GF-D8 (cell line): ENCODE measurements around the gene GDF10.

Experiments used
- DNase-seq: peaks from one replicate; lab custom pipeline; 2025; lab: John Stamatoyannopoulos, UW

GDF10 gene

DNA sequence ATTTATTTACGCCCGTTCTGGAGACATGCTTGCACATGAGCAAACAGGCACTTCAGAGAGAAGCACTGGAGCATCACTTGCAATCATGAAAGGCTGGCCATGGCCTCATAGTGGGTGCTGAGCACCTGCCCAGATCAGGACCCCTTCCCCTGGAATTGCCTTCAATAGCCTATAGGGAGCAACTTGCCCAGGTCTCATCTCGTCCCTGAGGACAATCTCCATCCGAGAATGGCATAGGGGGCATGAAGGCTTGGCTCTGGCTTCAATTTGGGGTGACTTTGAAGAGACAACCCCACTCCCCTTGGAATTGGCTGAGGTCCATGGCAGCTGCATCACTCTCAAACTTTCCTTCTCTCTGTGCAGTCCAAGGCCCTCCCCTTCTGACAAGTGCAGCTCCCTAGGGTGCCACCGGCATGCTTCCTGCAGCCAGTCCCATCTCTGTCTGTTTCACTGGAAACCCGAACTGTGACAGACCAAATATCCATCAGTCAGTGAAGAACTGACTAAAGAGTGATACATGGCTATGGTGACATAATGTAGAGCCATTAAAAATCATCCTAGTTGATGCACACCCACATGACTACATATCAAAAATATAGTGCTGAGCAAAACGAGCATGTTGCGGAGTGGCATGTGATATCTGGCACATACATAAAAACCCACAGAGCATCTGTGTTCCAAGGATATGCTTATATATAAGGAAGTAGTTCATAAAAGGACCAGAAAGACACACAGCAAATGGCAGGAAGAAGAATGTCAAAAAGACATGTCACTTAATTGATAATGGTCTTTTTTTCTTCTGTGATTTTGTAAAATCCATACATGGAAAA lies 34.7 kb downstream of the GDF10 start:
- no peak for DNase-seq

- no peak for DNase-seq
These were observed 35.9 kb downstream of the GDF10 start for GRCh38 chr10:47335906-47336305.

- no peak for DNase-seq
These were observed 36.6 kb downstream of the GDF10 start for GRCh38 chr10:47336387-47337134.

DNA sequence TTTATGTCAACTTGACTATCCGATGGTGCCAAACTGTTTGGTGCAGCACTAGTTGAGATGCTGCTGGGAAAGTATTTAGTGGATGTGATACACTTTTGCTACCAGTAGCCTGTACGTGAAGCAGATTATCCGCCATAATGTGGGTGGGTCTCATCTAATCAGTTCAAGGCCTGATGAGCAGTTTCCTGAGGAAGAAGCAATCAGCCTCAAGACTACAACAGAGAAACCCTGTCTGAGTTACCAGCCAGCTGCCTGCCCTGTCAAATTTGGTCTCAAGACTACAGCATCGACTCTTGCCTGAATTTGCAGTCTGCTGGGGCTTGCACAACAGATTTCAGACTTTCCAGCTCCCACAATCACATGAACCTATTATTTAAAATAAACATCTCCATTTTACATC lies 37.3 kb downstream of the GDF10 start:
- DNase-seq = no peak

- DNase-seq = no peak
These were observed 39.3 kb downstream of the GDF10 start for GRCh38 chr10:47339186-47339735.

DNA sequence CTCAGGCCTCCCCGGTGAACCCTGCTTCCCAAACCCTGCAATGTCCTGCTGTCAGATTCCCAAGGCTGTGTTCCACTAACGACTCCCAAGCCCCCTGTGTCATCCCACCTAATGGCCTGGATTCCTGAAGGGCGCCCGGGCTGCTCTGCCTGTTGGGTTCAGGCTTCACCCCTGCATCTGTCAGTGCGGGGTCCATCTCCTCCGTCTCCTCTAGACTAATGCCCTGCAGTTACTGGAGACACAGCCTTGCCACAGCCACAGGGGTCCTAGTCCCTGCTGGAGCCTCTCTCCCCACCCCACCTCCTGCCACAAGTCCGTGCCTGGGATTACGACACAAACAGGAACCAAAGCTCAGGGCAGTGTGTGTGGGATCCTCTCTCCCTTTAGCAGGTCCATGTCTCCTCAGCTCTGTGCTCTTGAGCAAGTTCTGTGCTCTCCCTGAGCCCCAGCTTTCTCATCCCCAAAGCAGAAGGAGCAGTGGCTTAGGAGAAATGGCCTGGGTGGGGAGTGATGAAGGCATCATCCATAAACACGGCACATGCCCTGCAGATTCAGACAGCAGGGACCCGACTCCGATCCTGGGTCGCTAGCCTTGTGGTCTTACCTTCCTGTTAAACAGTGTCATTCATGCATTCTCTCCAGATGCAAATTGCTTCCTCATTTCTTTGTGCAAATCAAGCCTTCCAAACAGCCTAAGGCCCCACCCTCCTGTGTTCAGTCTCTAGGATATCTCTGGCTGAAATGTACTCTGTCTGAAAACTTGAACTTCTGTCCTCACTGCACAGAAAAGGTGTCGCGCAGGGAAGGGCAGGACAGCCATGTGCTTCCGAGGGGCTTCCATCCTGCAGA lies 40.0 kb downstream of the GDF10 start:
- no peak for DNase-seq

GRCh38 chr10:47340608-47341170 lies 40.7 kb downstream of the GDF10 start:
- DNase-seq = no peak

DNA sequence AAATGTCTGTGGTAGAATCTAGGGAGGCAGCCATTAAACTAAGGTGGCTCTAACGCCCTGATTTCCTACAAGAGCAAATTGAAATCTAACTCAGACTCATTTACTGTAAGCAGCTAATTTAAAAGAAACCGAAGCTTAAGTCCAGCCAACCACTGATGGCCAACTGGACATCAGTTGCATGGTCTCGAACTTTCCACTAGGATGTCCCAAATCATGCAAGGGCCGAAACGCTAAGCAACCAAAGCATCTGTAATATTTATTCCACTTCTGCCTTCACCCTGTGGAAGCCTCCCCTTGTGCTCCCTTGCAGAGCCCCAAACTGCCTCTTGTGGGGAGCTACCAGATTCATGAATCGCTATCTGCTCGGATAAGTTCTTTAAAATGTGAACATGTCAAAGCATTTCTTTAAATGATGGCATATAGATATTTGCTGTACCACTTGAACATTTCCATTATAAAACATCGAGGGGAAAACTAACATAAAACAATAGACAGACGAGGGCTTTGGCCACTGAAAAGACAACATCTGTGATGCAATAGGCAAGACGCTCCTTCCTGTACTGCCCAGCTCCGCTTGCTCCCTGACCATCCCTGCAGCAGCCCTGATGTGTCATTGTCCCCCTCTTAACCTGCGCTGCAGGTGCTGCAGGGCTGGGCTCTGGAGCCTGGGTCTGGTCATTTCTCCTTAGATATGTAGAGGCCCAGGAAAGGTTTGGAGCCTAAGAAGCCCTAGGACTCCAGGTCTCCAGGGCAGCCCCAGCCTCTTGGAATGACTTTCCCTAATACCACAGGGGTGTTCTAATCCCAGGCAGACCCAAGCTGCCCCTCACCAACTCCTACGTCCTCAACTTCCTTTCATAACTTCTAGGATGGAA lies 45.2 kb downstream of the GDF10 start:
- DNase-seq = no peak

GRCh38 chr10:47346581-47347302 lies 46.7 kb downstream of the GDF10 start:
- DNase-seq = no peak

GRCh38 chr10:47347303-47347675 lies 47.3 kb downstream of the GDF10 start:
- no peak for DNase-seq

DNA sequence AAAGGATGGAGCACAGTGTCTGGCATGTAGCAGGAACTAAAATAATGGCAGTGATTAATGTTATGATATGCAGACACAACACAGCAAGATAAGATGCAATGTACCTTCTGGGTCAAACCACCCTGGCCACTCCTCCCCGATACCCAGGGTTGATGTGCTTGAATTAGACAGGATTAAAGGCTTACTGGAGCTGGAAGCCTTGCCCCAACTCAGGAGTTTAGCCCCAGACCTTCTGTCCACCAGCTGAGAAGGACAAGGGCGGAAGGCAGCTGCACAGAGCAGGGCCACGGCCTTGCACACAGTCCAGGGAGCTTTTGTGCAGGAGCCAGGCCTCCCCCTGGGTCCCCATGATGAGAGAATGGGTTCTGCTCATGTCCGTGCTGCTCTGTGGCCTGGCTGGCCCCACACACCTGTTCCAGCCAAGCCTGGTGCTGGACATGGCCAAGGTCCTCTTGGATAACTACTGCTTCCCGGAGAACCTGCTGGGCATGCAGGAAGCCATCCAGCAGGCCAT lies 48.2 kb downstream of the GDF10 start, which contains the start of gene RBP3:
RBP3 (plus strand) TSS at position 226 of the 514 bp plus-strand sequence; CDS start at position 348, 122 bp downstream.
- no peak for DNase-seq

GRCh38 chr10:47348661-47349470 lies 48.9 kb downstream of the GDF10 start:
- DNase-seq = no peak

- DNase-seq = no peak
These were observed 49.5 kb downstream of the GDF10 start for GRCh38 chr10:47349516-47349915.

DNA sequence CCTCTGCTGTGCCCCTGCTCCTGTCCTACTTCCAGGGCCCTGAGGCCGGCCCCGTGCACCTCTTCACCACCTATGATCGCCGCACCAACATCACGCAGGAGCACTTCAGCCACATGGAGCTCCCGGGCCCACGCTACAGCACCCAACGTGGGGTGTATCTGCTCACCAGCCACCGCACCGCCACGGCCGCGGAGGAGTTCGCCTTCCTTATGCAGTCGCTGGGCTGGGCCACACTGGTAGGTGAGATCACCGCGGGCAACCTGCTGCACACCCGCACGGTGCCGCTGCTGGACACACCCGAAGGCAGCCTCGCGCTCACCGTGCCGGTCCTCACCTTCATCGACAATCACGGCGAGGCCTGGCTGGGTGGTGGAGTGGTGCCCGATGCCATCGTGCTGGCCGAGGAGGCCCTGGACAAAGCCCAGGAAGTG lies 50.0 kb downstream of the GDF10 start:
- no peak for DNase-seq

DNA sequence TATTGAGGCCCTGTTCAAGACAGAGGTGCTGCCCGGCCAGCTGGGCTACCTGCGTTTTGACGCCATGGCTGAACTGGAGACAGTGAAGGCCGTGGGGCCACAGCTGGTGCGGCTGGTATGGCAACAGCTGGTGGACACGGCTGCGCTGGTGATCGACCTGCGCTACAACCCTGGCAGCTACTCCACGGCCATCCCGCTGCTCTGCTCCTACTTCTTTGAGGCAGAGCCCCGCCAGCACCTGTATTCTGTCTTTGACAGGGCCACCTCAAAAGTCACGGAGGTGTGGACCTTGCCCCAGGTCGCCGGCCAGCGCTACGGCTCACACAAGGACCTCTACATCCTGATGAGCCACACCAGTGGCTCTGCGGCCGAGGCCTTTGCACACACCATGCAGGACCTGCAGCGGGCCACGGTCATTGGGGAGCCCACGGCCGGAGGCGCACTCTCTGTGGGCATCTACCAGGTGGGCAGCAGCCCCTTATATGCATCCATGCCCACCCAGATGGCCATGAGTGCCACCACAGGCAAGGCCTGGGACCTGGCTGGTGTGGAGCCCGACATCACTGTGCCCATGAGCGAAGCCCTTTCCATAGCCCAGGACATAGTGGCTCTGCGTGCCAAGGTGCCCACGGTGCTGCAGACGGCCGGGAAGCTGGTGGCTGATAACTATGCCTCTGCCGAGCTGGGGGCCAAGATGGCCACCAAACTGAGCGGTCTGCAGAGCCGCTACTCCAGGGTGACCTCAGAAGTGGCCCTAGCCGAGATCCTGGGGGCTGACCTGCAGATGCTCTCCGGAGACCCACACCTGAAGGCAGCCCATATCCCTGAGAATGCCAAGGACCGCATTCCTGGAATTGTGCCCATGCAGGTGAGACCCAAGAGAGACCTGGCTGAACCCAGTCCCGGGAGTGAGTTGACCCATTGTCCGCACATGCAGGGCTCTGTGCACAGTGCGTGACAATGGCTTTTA lies 51.0 kb downstream of the GDF10 start:
- no peak for DNase-seq

GRCh38 chr10:47351899-47352815 lies 52.2 kb downstream of the GDF10 start:
- DNase-seq = no peak

- no peak for DNase-seq
These were observed 53.4 kb downstream of the GDF10 start for GRCh38 chr10:47353351-47353750.
